Uterus (tissue), 2 donors: ENCODE results near the gene LMBR1.

ENCODE experiments used
- CTCF ChIP-seq, 4 experiments: fragments of 200-600 bp in 2 of 4; fragments of 450-650 bp in 2 of 4; sonication (generic) in 2 of 4; IDR thresholded peaks; one replicate each; pipeline ENCODE4 v1.5.1; 2016 to 2019; ENCODE audit warnings: antibody characterized with exemption in 4 of 4, mild to moderate bottlenecking in 2 of 4, moderate library complexity in 1 of 4
- POLR2A ChIP-seq, 2 donors: fragments of 450-650 bp; IDR thresholded peaks; one replicate each; pipeline ENCODE4 v1.6.1; 2016; ENCODE audit warnings: antibody characterized with exemption in 2 of 2, mild to moderate bottlenecking in 1 of 2, moderate library complexity in 1 of 2

GRCh38 chr7:156673902-156674301, 219.1 kb downstream of the LMBR1 start:
- TF ChIP-seq CTCF (IDR thresholded peaks at IDR 0.05) (no peak), POLR2A (IDR thresholded peaks at IDR 0.05) (no peak)
